ENCODE measurements around the gene STAM2. TPM values are rescaled to one million over a fixed set of nuclear protein-coding genes. Genes with fewer than 3 reads are reported as not detected.
"Not testable (repeated sequence)": the region's sequence is repeated elsewhere in the genome, so short reads cannot be mapped to it uniquely, and the experiment has no call there.

The STAM2 gene
- total RNA-seq, result 82.7 TPM

DNA sequence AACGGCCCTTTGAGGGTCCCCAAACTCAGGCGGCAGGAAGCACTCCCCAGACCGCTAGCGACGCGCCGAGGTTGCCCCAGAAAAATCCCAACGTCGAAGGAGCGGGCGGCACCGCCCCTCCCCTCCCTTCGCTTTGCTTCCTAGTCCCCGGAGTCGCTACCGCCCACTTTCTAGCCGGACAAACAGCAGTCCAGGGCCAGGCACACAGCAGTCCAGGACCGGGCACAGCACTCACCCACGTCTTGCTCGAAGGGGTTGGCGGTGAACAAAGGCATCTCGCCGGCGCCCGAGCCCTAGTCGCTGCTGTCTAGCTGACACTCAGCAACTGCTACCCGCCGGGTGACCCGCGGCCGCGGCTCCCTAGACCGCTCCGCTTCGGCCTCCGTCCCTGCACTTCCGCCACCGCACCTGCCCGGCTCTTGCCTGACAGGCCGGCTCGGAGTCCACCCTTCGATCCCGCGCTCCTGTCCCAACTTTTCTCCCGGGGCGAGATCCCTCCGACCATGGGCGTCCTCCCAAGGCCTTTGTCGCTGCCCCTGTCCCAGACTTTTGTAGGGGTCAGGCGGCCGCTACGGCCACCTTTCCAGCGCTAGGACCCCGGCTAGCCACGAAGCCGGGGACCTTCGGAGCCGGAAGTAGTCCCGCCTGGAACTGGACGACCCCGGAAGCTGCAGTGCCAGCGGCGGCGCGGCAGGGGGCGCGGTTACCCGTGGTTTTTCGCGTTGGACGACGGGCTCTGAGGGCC is at the start of gene STAM2:
STAM2 (minus strand) TSS at position 396 of the 745 bp plus-strand sequence; CDS start at position 275, 121 bp downstream.
- DNase-seq, result peak; percentile 93

DNA sequence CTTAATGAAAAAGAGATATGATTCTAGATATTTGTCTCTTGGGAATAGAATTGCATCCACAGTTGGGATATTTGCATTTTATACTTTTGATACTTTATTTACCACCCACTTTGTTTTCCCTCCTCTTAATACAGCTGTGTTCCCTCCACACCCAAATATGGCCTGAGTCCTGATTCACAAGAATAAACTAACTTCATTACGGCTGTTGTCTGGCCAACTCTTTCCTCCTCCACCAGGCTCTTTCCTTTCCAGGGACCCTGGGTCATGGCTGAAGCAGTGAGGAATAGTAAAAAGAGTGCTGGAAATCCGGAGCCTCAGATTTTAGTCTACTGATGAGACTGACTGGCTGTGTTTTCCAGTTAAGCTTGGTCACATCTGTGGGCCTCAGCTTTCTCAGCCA is 48.4 kb upstream of the STAM2 start:
- DNase-seq, result no peak

GRCh38 chr2:152222975-152223637 is 47.5 kb upstream of the STAM2 start:
- no peak for DNase-seq

DNA sequence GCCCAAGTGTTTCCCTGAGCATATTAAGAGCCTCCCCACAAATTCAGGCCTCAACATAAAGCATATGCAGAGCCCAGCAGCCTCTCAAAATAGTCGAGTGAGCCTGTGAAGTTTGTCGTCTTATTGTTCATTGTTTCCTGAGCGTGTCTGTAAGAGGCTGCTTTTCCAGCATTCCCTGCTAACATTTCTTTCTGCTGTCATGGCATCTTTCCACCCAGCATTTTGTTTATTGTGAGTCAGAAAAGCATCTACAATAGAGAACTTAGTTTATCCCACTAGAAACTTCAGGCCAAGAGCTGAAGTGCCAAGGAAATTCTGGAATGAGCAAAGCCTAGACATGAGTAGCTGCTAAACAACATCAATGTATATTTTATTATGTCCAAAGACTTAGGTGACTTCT is 46.3 kb upstream of the STAM2 start:
- DNase-seq, result no peak

DNA sequence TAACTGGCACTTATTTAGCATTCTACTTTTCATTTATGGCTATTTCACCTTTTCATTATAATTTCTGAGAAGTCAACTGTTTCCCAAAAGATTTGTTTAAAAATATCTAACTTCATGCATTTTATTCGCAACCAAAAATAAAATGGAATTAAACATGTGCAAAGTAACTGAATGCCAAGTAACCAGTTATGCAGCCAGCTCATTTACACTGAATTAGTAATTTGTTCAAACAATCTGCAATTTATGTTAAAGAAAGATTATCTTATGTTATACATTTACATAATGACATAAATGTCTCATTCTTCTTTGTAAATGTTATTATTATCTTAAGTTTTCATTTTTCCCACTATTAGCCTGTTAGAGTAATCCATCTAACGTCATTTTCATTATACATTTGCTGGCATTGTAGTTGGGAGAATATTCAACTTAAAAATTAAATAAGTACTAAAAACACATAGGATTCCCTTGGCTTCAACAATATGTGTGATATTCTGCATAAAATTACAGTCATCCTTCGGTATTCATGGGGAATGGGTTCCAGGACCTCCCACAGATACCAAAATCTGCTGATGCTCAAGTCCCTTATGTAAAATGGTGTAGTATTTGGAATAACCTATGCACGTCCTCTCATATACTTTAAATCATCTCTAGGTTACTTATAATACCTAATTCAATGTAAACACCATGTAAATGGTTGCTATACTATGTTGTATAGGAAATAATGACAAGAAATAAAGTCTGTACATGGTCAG is 43.7 kb upstream of the STAM2 start:
- DNase-seq, result no peak

DNA sequence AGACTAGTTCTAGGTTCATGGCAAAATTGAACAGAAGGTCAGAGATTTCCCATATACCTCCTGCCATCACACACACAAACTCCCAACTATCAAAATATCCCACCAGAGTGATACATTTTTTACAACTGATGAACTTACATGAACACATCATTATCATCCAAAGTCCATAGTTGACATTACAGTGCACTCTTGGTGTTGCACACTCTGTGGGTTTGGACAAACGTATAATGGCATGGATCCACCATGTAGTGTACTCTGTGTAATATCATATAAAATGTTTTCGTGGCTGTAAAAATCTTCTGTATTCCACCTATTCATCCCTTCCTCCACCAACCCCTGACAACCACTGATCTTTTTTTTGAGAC is 25.9 kb upstream of the STAM2 start:
- DNase-seq, result no peak

- DNase-seq, result peak; percentile 42
Observed at GRCh38 chr2:152200565-152201465, 25.3 kb upstream of the STAM2 start.

GRCh38 chr2:152200101-152200500 is 24.5 kb upstream of the STAM2 start:
- DNase-seq, result no peak

- DNase-seq, result no peak
Observed at GRCh38 chr2:152198499-152198898, 22.9 kb upstream of the STAM2 start.

DNA sequence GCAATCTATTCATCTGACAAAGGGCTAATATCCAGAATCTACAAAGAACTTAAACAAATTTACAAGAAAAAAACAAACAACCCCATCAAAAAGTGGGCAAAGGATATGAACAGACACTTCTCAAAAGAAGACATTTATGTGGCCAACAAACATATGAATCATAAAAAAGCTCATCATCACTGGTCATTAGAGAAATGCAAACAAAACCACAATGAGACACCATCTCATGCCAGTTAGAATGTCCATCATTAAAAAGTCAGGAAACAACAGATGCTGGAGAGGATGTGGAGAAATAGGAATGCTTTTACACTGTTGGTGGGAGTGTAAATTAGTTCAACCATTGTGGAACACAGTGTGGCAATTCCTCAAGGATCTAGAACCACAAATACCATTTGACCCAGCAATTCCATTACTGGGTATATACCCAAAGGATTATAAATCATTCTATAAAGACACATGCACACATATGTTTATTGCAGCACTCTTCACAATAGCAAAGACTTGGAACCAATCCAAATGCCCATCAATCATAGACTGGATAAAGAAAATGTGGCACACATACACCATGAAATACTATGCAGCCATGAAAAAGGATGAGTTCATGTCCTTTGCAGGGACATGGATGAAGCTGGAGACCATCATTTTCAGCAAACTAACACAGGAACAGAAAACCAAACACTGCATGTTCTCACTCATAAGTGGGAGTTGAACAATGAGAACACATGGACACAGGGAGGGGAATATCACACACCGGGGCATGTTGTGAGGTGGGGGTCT is 22.1 kb upstream of the STAM2 start:
- DNase-seq, result not testable (repeated sequence)

DNA sequence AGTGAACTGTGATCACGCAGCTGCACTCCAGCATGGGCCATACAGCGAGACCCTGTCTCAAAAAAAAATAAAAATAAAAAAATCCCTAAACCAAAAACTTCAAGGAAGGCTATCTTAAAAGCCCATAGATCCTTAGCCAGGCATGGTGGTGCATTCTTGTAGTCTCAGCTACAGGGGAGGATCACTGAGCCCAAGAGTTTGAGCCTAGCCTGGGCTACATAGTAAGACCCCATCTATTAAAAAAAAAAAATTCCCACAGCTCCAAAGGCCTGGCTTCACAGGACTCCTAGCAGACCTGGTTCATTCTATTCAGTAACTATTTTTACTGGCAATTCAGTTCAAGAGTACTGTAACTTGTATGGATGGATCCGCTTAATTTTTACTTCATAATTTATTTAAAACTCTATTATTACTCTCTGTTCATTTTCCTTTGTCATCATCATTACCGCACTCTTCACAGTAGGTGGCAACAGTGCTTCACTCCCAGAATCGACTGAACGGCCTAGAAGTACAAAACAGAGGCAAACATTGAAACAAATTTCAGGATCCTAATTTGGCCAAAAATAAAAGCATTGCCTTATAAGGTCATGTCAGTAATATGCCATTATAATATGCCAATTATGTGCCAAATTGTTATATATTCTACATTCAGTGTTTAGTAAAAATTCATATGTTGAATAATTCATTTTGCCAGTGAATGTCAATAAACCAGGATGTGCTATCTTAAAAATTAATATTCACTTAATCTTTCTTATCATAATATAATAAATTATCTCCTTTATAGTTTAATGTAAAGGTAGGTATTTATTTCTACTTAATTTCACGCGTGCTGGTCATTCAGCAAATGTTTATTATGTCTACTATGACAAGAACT is 14.3 kb upstream of the STAM2 start:
- DNase-seq, result no peak

DNA sequence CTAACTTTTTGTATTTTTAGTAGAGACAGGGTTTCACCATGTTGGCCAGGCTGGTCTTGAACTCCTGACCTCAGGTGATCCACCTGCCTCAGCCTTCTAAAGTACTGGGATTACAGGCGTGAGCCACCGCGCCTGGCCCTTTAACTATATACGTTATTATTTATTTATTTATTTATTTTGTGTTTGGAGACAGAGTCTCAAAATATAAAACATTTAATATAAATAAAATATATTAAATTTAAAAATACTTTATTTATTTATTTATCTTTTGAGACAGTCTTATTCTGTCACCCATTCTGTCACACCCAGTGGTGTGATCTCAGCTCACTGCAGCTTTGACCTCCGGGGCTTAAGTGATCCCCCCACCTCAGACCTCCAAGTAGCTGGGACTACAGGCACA is 11.2 kb upstream of the STAM2 start:
- not testable (repeated sequence) for DNase-seq

- DNase-seq, result no peak
Observed at GRCh38 chr2:152186262-152186661, 10.7 kb upstream of the STAM2 start.

DNA sequence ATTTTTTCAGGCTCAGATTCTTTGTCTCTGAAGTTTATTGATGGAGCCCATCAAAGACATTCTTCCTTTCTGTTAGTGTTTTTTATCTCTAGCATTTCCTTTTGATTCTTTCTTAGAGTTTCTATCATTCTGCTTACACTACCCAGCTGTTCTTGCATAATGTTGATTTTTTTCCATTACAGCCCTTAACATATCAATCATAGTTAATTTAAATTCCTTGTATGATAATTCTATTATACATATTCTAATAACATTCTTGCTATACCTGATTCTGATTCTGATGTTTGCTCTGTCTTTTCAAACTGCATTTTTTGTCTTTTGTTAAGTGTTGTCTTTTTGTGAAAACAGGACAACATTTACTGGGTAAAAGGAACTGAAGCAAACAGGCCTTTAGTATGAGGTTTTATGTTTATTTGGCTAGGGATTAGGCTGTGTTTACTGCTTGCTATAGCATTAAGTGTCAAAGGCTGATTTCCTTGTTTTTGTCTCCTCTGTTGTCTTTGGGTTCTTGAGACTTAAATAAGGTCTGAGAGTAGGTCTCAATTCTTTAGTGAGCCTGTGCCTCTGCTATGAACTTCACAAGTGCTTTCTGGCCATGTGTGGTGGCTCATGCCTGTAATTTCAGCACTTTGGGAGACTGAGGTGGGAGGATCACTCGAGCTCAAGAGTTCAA is 8.0 kb upstream of the STAM2 start:
- no peak for DNase-seq

- DNase-seq, result not testable (repeated sequence)
Observed at GRCh38 chr2:152177667-152178066, 2.1 kb upstream of the STAM2 start.

DNA sequence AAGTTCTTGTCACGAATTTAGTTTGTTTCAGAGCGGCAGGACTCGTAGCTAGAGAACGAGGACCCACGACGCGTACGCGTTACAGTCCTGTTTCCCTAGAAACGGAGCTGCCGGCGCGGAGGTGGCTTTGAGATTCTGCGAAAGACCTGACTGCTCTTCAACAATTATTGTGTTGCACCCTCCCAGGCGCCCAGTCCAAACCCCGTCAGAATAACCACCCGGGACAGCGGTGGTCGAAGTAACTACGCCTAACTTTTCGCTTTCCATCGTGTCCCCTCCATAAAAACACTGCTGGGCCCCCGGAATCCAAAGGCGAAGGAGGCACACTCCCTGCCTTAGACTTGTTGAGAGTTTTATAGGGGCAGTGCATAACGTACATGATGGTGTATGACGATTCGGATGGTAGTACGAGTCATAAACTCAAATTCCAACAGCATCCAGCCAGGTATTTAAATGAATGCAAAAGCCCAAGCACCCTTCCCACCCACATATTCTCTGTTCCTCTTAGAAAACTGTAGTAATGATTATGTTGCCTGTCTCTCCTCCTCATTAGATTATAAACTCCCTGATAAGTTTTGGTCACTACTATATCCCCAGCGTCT is 651 bp upstream of the STAM2 start:
- DNase-seq, result no peak

- DNase-seq, result no peak
Observed at GRCh38 chr2:152175012-152175367, 573 bp downstream of the STAM2 start.

DNA sequence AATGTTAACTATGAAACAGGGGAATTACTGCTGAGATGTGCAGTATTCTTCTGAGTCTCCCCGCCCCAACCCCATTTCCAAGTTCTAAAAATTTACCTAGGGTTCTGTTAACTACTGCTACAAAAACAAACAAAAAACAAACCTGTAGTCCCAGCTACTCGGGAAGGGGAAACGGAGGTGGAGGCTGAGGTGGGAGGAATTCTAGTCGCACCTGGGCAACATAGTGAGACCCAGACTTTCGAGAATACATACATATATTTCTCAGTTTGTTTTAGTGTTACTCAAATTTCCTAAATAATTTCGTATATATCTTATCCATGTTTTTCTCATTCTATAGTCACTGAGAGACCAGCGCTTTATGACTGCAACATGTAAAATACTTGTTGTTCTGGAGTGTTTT is 989 bp downstream of the STAM2 start:
- DNase-seq, result no peak

DNA sequence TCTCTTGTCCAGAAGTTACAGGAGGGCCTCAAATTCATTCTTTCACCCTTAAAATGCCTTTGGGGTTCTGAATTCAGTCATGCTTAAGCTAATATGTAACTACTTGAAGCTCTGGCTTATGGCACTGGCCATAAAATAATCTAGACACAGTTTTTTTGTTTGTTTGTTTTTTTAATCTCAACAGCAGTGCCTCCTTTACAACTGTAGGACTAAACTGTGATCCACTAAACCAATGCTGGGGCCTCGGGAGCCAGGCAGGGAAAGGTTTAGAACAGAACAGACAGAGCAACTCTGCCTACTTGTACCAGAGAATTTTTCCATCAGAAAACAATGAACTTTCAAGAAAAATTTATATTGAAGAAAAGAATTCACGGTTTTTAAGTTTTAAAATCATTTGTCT is 1.7 kb downstream of the STAM2 start:
- no peak for DNase-seq

Measured in occipital lobe (tissue), 2 donors.